NCI-H82 (cell line): Measurements from ENCODE around the gene CDC42BPB.

Source experiments
- DNase-seq: peaks from one replicate; lab custom pipeline; 2025; lab: John Stamatoyannopoulos, UW

Gene CDC42BPB

DNA sequence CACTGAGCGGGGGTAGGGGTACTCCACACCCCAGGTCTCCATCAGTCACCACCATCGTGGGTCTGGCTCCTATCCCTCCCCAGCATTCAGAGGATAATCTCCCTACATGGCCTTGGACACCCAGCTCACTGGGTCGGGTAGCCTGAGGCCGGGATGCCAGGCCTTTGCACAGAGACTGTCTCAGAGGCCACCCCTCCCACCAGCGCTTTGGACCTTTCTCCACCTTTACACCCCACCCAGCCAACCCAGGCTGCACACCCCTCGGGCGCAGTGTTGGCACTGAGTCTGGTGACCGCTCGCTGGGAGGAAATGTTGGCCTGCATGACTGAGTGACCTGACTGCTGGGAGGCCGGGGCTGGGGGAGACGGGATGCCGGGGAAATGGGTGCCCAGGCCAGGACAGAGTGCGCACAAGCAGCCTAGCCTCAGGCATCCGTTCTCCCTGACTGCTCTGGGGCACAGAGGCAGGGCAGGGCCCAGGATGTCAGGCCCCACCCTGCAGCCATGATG, 16.1 kb upstream of the CDC42BPB start:
- DNase-seq = no peak

DNA sequence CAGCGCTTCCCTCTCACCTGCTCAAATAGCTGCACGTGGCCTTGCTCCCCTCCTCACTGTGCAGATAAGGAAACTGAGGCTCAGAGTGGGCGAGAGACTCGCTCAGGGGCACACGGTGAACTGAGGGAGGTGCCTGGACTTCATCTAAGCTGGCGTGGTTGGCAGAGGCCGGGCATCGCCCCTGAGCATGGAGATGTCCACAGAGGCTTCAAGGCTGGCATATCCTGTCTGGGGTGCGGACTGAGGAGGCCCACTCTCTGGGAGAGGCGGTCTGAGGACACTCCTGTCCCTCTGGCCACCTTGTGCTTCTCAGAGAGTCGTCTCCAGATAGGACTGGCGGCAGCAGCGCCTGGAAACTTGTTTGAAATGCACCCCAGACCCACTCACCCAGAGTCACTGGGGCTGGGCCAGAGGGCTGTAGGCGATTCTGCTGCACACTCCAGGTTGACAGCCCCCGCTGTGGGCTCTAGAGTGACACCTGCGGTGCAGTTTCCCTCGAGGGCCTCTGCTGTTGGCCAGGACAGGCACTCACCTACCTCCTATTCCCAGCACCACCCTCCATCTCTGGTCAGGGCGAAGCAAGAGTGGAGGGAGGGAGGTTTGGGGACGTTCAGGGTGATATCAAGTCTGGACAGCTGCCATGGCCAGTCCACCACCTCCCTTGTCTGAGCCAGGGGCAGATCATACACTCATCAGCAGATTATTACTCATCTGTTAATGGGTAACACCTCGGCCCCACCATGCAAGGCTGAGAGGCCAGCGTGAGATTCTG, 15.4 kb upstream of the CDC42BPB start:
- no peak for DNase-seq

- no peak for DNase-seq
Measured at GRCh38 chr14:103071544-103072251, 14.3 kb upstream of the CDC42BPB start.

DNA sequence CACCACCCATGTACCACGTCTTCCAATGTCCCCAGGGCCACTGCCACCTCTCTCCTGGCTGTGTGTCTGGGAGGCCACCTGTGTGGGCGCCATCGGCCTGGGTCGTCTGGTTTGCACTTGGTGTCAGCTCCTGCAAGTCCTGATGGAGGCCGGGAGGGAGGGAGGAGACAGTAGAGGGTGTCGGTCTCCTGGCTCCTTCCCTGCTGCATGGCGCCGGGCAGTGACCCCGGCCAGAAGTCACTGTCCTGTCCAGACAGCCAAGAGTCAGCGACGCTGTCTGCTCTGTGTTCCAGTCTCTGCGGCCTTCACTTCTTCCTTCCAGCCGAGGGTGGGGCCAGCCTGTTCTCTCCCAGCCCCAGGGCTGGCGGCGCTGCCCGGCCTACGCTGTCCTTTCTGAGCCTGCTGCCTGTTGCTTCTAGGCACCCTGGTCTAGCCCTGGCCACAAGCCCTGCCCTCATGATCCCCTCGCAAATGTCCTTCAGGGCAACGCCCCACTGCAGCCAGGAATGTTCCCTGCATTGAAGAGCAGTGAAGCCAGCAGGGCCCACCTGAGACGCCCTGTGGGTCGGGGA, 13.7 kb upstream of the CDC42BPB start:
- DNase-seq = no peak

GRCh38 chr14:103070263-103070885, 13.0 kb upstream of the CDC42BPB start:
- no peak for DNase-seq

- DNase-seq = no peak
Measured at GRCh38 chr14:103068351-103069073, 11.2 kb upstream of the CDC42BPB start.

GRCh38 chr14:103067231-103067954, 10.0 kb upstream of the CDC42BPB start:
- DNase-seq = no peak

DNA sequence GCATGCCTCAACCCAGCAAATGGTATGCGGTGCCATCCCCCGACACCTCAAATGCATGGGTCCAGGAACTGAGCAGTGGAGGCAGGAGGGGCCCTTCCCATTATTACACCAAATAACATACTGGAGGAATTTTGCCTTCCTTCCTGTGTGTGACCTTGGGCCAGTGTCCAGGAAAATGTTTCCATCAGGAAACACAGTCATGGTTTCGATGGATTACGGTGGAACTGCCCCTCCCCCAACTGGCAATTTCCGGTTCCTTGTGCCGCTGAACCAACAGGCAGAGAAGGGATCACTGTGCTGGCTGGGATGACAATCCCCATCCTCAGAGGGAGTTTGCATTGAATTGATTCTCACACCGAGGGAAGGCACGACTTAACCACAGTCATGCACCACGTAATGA, 9.1 kb upstream of the CDC42BPB start:
- DNase-seq = no peak

DNA sequence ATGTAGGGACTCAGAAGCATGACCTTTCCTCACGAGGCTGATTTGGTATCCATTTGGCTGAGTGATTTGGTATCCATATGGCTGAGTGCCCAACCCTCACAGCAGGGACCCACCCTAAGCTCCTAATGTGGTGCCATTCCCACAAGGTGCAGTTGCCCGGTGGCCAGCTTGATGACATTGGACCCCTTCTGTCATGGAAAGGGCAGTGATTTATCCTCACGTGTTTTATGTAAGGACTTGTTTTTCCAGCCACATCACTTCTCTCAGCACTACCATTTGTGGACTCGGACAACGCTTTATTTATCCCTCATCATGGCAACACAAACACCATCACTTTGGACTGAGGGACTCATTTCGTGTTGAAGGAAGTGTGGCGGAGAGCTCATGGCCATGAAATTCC, 8.5 kb upstream of the CDC42BPB start:
- no peak for DNase-seq

DNA sequence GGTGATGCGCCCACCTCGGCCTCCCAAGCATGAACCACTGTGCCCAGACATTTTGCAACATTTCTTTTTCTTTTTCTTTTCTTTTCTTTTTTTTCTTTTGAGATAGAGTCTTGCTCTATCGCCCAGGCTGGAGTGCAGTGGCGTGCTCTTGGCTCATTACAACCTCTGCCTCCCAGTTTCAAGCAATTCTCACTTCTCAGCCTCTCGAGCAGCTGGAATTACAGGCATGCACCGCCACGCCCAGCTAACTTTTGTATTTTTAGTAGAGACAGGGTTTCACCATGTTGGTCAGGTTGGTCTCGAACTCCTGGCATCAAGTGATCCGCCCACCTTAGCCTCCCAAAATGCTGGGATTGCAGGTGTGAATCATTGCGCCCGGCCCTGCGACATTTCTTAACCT, 7.6 kb upstream of the CDC42BPB start:
- no peak for DNase-seq

GRCh38 chr14:103064436-103064835, 7.1 kb upstream of the CDC42BPB start:
- no peak for DNase-seq

GRCh38 chr14:103061482-103061976, 4.2 kb upstream of the CDC42BPB start:
- no peak for DNase-seq

- DNase-seq = no peak
Measured at GRCh38 chr14:103059556-103059955, 2.2 kb upstream of the CDC42BPB start.

- DNase-seq = peak; percentile 45
Measured at GRCh38 chr14:103058164-103059055, 1.1 kb upstream of the CDC42BPB start.

- DNase-seq = peak; percentile 35
Measured at GRCh38 chr14:103057028-103057371, 349 bp downstream of the CDC42BPB start.

- DNase-seq = peak; percentile 83
Measured at GRCh38 chr14:103056322-103057027, 874 bp downstream of the CDC42BPB start.

- DNase-seq = no peak
Measured at GRCh38 chr14:103055695-103056094, 1.7 kb downstream of the CDC42BPB start.

DNA sequence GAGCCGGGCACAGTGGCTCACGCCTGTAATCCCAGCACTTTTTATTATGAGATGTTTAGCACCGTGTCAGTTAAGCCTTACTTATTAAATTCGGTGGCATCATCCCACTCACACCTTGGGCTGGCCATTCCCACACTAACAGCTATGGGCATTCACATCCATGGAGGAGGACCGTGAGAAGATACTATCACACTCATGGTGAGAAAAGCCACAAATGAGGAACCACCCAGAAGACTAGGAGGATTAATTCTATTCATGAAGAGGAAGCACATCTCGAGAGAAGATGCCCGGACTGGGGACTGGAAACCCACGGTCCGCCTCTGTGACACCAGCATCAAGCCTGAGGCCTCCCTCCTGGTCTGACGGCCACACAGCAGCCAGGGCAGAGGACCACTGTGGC, 4.9 kb downstream of the CDC42BPB start:
- DNase-seq = no peak

DNA sequence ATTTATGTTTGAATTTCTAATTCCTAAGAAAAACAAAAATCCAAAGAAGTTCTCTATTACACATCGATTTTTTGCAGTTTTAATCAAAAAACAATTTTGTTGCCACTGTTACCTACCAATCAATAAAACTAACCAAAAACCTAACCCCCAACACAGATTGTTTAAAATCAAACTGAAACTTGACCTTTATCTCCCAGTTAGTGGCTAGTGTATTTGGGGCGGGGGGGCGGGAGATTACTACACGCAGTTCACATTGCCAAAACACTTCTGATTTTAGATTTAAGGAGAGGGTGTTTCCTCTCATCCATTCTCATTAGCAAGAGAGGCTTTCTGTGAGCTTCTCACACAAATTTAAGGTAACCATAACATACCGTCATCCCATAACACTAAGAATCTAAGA, 6.4 kb downstream of the CDC42BPB start:
- no peak for DNase-seq
